ENCODE data around the gene KIAA1755.

KIAA1755 gene

GRCh38 chr20:38184101-38184500, 76.4 kb downstream of the KIAA1755 start:
- TF ChIP-seq CTCF (IDR thresholded peaks at IDR 0.05; ENCODE audit: low read depth, low read length, missing control alignments) = no peak
- no peak for DNase-seq (ENCODE audit: low read depth)
- no peak overlapping the region for H3K4me3 ChIP-seq (ENCODE audit: low read depth, low read length)
- in situ Hi-C loops (cut with HindIII; ENCODE audit: low sequenced_read_pairs) = no loop called here

- no peak overlapping the region for H3K4me3 ChIP-seq (ENCODE audit: low read depth, low read length)
- no peak for TF ChIP-seq CTCF (IDR thresholded peaks at IDR 0.05; ENCODE audit: low read depth, low read length, missing control alignments)
- in situ Hi-C loops (cut with HindIII; ENCODE audit: low sequenced_read_pairs) = no loop called here
- DNase-seq (ENCODE audit: low read depth) = no peak
Measured at GRCh38 chr20:38181971-38182370, 78.6 kb downstream of the KIAA1755 start.

GRCh38 chr20:38181207-38181801, 79.2 kb downstream of the KIAA1755 start:
- TF ChIP-seq CTCF (IDR thresholded peaks at IDR 0.05; ENCODE audit: low read depth, low read length, missing control alignments) = no peak

GRCh38 chr20:38180781-38181180, 79.8 kb downstream of the KIAA1755 start:
- no peak for DNase-seq (ENCODE audit: low read depth)
- in situ Hi-C loops (cut with HindIII; ENCODE audit: low sequenced_read_pairs) = no loop called here
- no peak overlapping the region for H3K4me3 ChIP-seq (ENCODE audit: low read depth, low read length)
- TF ChIP-seq CTCF (IDR thresholded peaks at IDR 0.05; ENCODE audit: low read depth, low read length, missing control alignments) = no peak

More at GRCh38 chr20:38181207-38181801, 79.2 kb downstream of the KIAA1755 start:
- in situ Hi-C loops (cut with HindIII; ENCODE audit: low sequenced_read_pairs) = no loop called here
- DNase-seq (ENCODE audit: low read depth) = no peak
- no peak overlapping the region for H3K4me3 ChIP-seq (ENCODE audit: low read depth, low read length)

- TF ChIP-seq CTCF (IDR thresholded peaks at IDR 0.05; ENCODE audit: low read depth, low read length, missing control alignments) = no peak
- in situ Hi-C loops (cut with HindIII; ENCODE audit: low sequenced_read_pairs) = no loop called here
- no peak overlapping the region for H3K4me3 ChIP-seq (ENCODE audit: low read depth, low read length)
- no peak for DNase-seq (ENCODE audit: low read depth)
Measured at GRCh38 chr20:38179846-38180245, 80.7 kb downstream of the KIAA1755 start.

GRCh38 chr20:38178581-38178980, 82.0 kb downstream of the KIAA1755 start:
- no peak for TF ChIP-seq CTCF (IDR thresholded peaks at IDR 0.05; ENCODE audit: low read depth, low read length, missing control alignments)
- no peak for DNase-seq (ENCODE audit: low read depth)
- H3K4me3 ChIP-seq (ENCODE audit: low read depth, low read length) = no peak overlapping the region
- in situ Hi-C loops (cut with HindIII; ENCODE audit: low sequenced_read_pairs) = no loop called here

Data from astrocyte of the cerebellum (primary cell).